ENCODE measurements around the gene LGI2. TPM values are rescaled to one million over a fixed set of nuclear protein-coding genes. Genes with fewer than 3 reads are reported as not detected.

The LGI2 gene
- total and polyA plus RNA-seq, 4 donors = 0.05 to 0.19 (median 0.08) TPM; not detected in 1

DNA sequence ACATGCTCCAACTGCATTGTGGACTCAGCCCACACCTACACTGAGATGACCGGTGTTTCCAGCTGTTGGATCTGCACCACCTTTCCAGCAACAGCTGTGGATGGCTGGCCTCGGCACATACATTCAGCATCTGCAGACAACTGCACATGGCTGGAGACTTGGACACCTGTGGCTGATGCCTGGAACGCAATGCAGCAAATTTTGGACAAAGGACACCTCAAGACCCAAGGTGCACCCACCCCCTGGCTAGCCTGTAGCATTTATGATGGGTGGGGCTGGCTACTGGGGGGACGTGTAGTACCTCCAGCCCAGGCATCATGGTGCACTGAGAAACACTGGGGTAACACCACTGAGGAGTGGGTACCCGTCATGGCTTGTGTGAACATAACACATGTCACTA, 60.6 kb downstream of the LGI2 start (continued):
- TF ChIP-seq ZBTB33 (IDR thresholded peaks at IDR 0.05) = no peak

DNA sequence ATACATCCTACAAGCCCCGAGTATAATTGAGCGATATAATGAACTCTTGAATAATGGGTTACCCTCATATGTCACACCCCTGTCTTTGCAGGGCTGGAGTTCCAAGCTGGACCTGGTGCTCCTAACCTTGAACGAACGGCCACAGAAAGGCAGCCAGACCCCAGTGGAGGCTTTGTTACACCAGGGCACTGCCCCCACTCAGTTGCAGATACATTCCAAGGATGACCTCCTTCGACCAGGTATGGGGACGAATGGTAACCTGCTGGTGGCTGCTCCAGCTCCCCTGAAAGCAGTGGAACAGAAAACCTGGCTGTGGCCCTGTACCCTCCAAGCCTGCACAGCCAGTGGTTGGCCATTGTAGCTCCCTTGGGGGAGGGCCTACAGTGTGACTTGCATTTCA, 61.3 kb downstream of the LGI2 start:
- Histone ChIP-seq H3K4me1 (ENCODE audit: control insufficient read depth in 4 of 4, insufficient read depth in 4 of 4, low read length in 3 of 4) (peaks cover 2 to 11% (median 6%) of the 10 kb centered on the region in 4 donors), H3K27ac (ENCODE audit: low read depth in 1 of 2, low read length in 2 of 2) (no peak overlapping the region), H3K9ac (ENCODE audit: low read depth in 1 of 2, low read length in 2 of 2) (no peak overlapping the region), H3K36me3 (ENCODE audit: control insufficient read depth in 4 of 4, insufficient read depth in 3 of 4, low read depth in 1 of 4, low read length in 3 of 4) (no peaks in the 10 kb centered on the region), H3K4me3 (ENCODE audit: low read depth in 1 of 3, low read length in 3 of 3) (no peak overlapping the region), H3K27me3 (ENCODE audit: control insufficient read depth in 4 of 4, insufficient read depth in 4 of 4, low read length in 3 of 4) (no peaks in the 10 kb centered on the region), H3K9me3 (ENCODE audit: control insufficient read depth in 4 of 4, low read length in 3 of 4) (peaks cover 0 to 2% (median 0%) of the 10 kb centered on the region in 4 donors)
- no peak for DNase-seq (ENCODE audit: low spot score)
- 93% methylated on average over 6 of the region's 6 CpGs for WGBS
- TF ChIP-seq, protein P1, sequence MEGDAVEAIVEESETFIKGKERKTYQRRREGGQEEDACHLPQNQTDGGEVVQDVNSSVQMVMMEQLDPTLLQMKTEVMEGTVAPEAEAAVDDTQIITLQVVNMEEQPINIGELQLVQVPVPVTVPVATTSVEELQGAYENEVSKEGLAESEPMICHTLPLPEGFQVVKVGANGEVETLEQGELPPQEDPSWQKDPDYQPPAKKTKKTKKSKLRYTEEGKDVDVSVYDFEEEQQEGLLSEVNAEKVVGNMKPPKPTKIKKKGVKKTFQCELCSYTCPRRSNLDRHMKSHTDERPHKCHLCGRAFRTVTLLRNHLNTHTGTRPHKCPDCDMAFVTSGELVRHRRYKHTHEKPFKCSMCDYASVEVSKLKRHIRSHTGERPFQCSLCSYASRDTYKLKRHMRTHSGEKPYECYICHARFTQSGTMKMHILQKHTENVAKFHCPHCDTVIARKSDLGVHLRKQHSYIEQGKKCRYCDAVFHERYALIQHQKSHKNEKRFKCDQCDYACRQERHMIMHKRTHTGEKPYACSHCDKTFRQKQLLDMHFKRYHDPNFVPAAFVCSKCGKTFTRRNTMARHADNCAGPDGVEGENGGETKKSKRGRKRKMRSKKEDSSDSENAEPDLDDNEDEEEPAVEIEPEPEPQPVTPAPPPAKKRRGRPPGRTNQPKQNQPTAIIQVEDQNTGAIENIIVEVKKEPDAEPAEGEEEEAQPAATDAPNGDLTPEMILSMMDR (IDR thresholded peaks at IDR 0.05; ENCODE audit: low read depth, low read length, missing input control) = no peak
- TF ChIP-seq HNF4G (IDR thresholded peaks at IDR 0.05) (no peak), RAD21 (IDR thresholded peaks at IDR 0.05) (no peak), FOXA2 (IDR thresholded peaks at IDR 0.05) (no peak), ATF3 (IDR thresholded peaks at IDR 0.05) (no peak), TAF1 (conservative IDR thresholded peaks at IDR 0.05) (no peak), NR2F2 (IDR thresholded peaks at IDR 0.05) (no peak), JUND (IDR thresholded peaks at IDR 0.05) (no peak)
- TF ChIP-seq, protein P2, sequence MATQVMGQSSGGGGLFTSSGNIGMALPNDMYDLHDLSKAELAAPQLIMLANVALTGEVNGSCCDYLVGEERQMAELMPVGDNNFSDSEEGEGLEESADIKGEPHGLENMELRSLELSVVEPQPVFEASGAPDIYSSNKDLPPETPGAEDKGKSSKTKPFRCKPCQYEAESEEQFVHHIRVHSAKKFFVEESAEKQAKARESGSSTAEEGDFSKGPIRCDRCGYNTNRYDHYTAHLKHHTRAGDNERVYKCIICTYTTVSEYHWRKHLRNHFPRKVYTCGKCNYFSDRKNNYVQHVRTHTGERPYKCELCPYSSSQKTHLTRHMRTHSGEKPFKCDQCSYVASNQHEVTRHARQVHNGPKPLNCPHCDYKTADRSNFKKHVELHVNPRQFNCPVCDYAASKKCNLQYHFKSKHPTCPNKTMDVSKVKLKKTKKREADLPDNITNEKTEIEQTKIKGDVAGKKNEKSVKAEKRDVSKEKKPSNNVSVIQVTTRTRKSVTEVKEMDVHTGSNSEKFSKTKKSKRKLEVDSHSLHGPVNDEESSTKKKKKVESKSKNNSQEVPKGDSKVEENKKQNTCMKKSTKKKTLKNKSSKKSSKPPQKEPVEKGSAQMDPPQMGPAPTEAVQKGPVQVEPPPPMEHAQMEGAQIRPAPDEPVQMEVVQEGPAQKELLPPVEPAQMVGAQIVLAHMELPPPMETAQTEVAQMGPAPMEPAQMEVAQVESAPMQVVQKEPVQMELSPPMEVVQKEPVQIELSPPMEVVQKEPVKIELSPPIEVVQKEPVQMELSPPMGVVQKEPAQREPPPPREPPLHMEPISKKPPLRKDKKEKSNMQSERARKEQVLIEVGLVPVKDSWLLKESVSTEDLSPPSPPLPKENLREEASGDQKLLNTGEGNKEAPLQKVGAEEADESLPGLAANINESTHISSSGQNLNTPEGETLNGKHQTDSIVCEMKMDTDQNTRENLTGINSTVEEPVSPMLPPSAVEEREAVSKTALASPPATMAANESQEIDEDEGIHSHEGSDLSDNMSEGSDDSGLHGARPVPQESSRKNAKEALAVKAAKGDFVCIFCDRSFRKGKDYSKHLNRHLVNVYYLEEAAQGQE (IDR thresholded peaks at IDR 0.05) = no peak
- TF ChIP-seq, protein P3, sequence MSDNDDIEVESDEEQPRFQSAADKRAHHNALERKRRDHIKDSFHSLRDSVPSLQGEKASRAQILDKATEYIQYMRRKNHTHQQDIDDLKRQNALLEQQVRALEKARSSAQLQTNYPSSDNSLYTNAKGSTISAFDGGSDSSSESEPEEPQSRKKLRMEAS (IDR thresholded peaks at IDR 0.05) = no peak

DNA sequence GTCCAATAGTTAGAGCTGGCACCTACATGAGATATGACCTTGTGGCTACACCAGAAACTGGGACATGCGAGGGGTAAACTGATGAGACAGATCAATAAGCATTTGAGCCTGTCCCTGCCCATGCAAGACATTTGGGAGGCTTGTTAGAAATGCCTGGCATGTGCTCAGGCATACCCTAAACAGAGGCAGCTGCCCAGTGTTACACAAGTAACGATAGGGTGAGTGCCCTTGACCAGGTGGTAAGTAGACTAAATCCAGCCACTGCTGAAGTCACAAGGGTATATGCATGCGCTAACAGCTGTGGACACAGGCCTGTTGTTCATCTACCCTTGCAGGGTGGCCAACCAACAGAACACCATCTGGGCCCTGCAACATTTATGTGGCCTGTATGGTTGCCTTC, 61.8 kb downstream of the LGI2 start:
- WGBS = 93% methylated on average over 3 of the region's 3 CpGs
- Histone ChIP-seq H3K9me3 (ENCODE audit: control insufficient read depth in 4 of 4, low read length in 3 of 4) (peaks cover 0 to 2% (median 0%) of the 10 kb centered on the region in 4 donors), H3K9ac (ENCODE audit: low read depth in 1 of 2, low read length in 2 of 2) (no peak overlapping the region), H3K27ac (ENCODE audit: low read depth in 1 of 2, low read length in 2 of 2) (no peak overlapping the region), H3K4me3 (ENCODE audit: low read depth in 1 of 3, low read length in 3 of 3) (no peak overlapping the region), H3K4me1 (ENCODE audit: control insufficient read depth in 4 of 4, insufficient read depth in 4 of 4, low read length in 3 of 4) (peaks cover 1 to 7% (median 5%) of the 10 kb centered on the region in 4 donors), H3K27me3 (ENCODE audit: control insufficient read depth in 4 of 4, insufficient read depth in 4 of 4, low read length in 3 of 4) (no peaks in the 10 kb centered on the region), H3K36me3 (ENCODE audit: control insufficient read depth in 4 of 4, insufficient read depth in 3 of 4, low read depth in 1 of 4, low read length in 3 of 4) (no peaks in the 10 kb centered on the region)
- no peak for DNase-seq (ENCODE audit: low spot score)
- no peak for TF ChIP-seq YY1 (IDR thresholded peaks at IDR 0.05)
- TF ChIP-seq FOXA1 (IDR thresholded peaks at IDR 0.05) = no peak
- no peak for TF ChIP-seq EGR1 (IDR thresholded peaks at IDR 0.05; ENCODE audit: low read depth in 2 of 2)
- TF ChIP-seq RAD21 (IDR thresholded peaks at IDR 0.05) = no peak
- TF ChIP-seq, protein P2 (IDR thresholded peaks at IDR 0.05) = no peak
- no peak for TF ChIP-seq NR2F2 (IDR thresholded peaks at IDR 0.05)
- TF ChIP-seq ATF3 (IDR thresholded peaks at IDR 0.05) = no peak
- TF ChIP-seq SP1 (IDR thresholded peaks at IDR 0.05) = no peak
- no peak for TF ChIP-seq GABPA (IDR thresholded peaks at IDR 0.05 in 1 of 2, conservative IDR thresholded peaks at IDR 0.05 in 1 of 2)
- TF ChIP-seq, protein P1 (IDR thresholded peaks at IDR 0.05; ENCODE audit: low read depth, low read length, missing input control) = no peak
- no peak for TF ChIP-seq HNF4G (IDR thresholded peaks at IDR 0.05)
